A549 (cell line): Measurements from ENCODE around the gene GALNT16. TPM values are rescaled to one million over a fixed set of nuclear protein-coding genes. Genes with fewer than 3 reads are reported as not detected.

Source experiments
- ATAC-seq, 2 experiments: fragments of 200-7000 bp in 1 of 2; fragments of >200 bp in 1 of 2; cut with Nextera tagmentation in 1 of 2; cut with Tn5 transposase in 1 of 2; 3 replicates each; pipeline versions ENCODE4 v1.8.0 to v1.9.1; 2018 to 2020; ENCODE audit warnings: mild to moderate bottlenecking in 1 of 2, moderate library complexity in 1 of 2
- CTCF ChIA-PET: fragments of 300-600 bp; sonication (Branson Sonifier 250); formaldehyde crosslinking; extraction: SDS; loops from one replicate; lab custom pipeline; 2021; ENCODE audit warnings: antibody characterized with exemption, inconsistent platforms; lab: Yijun Ruan, JAX
- POLR2A ChIA-PET: fragments of 350-600 bp; formaldehyde crosslinking; extraction: SDS; loops from one replicate; lab custom pipeline; 2021; ENCODE audit warnings: antibody characterized with exemption, inconsistent platforms; lab: Yijun Ruan, JAX
- DNase-seq, 2 experiments: peaks; one replicate each; pipeline versions ENCODE4 v3.0.0 to v3.0.0-alpha.2; 2011 to 2016; ENCODE audit warnings: low read depth in 1 of 2, low spot score in 1 of 2
- FAIRE-seq: peaks from 2 replicates; lab custom pipeline; 2011; peaks lifted over from hg19 to GRCh38; lab: Jason Lieb, UNC
- H3K27ac ChIP-seq, 2 experiments: fragments of >200 bp; sonication (Bioruptor Twin); formaldehyde crosslinking; 3 replicates each; pipeline ENCODE4 v1.5.1; 2016 to 2017
- H3K4me1 ChIP-seq: fragments of >200 bp; sonication (Bioruptor Twin); formaldehyde crosslinking; 3 replicates; pipeline ENCODE4 v1.6.1; 2016
- H3K4me2 ChIP-seq: fragments of >200 bp; sonication (Bioruptor Twin); formaldehyde crosslinking; 3 replicates; pipeline ENCODE4 v1.6.1; 2016
- H3K4me3 ChIP-seq: fragments of >200 bp; sonication (Bioruptor Twin); formaldehyde crosslinking; 3 replicates; pipeline ENCODE4 v1.5.1; 2016
- H3K9me3 ChIP-seq: fragments of >200 bp; sonication (Bioruptor Twin); formaldehyde crosslinking; 3 replicates; pipeline ENCODE4 v1.6.1; 2016
- CHD2 ChIP-seq: fragments of 150-350 bp; IDR thresholded peaks from 2 replicates; pipeline ENCODE4 v1.6.1; 2014; ENCODE audit warnings: low read length; ENCODE audit not compliant: partially characterized antibody
- EHF ChIP-seq: fragments of 250-450 bp; sonication (Bioruptor Pico); IDR thresholded peaks from 2 replicates; pipeline ENCODE4 v1.5.0; 2020; ENCODE audit warnings: mild to moderate bottlenecking
- EHMT2 ChIP-seq: fragments of 200-600 bp; sonication (generic); IDR thresholded peaks from 2 replicates; pipeline ENCODE4 v1.6.1; 2016; ENCODE audit warnings: antibody characterized with exemption, low read depth, mild to moderate bottlenecking, moderate library complexity
- EP300 ChIP-seq, 2 experiments: fragments of >200 bp; sonication (Bioruptor Twin); formaldehyde crosslinking; IDR thresholded peaks; 2 replicates in 1 of 2; 3 replicates in 1 of 2; pipeline ENCODE4 v1.6.1; 2016 to 2017
- FOSB ChIP-seq: fragments of 250-450 bp; sonication (Bioruptor Pico); IDR thresholded peaks from 2 replicates; pipeline ENCODE4 v1.5.0; 2020; ENCODE audit warnings: mild to moderate bottlenecking, moderate library complexity
- HOXA7 ChIP-seq: fragments of 250-450 bp; sonication (Bioruptor Pico); IDR thresholded peaks from 2 replicates; pipeline ENCODE4 v1.5.0; 2020; ENCODE audit warnings: mild to moderate bottlenecking, moderate library complexity
- HOXB13 ChIP-seq: fragments of 250-450 bp; sonication (Bioruptor Pico); IDR thresholded peaks from 2 replicates; pipeline ENCODE4 v1.5.0; 2020; ENCODE audit warnings: low read depth, mild to moderate bottlenecking, moderate library complexity
- HOXB5 ChIP-seq: fragments of 250-450 bp; sonication (Bioruptor Pico); IDR thresholded peaks from 2 replicates; pipeline ENCODE4 v1.5.0; 2020; ENCODE audit warnings: mild to moderate bottlenecking, moderate library complexity
- NPAS2 ChIP-seq: fragments of 250-450 bp; sonication (Bioruptor Pico); IDR thresholded peaks from 2 replicates; pipeline ENCODE4 v1.8.0; 2022; ENCODE audit warnings: mild to moderate bottlenecking, moderate library complexity, borderline replicate concordance
- POLR2A ChIP-seq: IDR thresholded peaks from 2 replicates; pipeline ENCODE4 v1.6.1; 2012; ENCODE audit warnings: mild to moderate bottlenecking, low read length
- RARB ChIP-seq: fragments of 250-450 bp; sonication (Bioruptor Pico); IDR thresholded peaks from 2 replicates; pipeline ENCODE4 v1.8.0; 2021; ENCODE audit warnings: mild to moderate bottlenecking, moderate library complexity
- RCOR1 ChIP-seq: fragments of 150-350 bp; IDR thresholded peaks from 2 replicates; pipeline ENCODE4 v1.6.1; 2014; ENCODE audit warnings: antibody characterized with exemption, low read length, low read depth
- RNF2 ChIP-seq: fragments of 200-600 bp; sonication (generic); IDR thresholded peaks from 2 replicates; pipeline ENCODE4 v1.6.1; 2016; ENCODE audit warnings: low read depth, mild to moderate bottlenecking, antibody characterized with exemption, moderate library complexity, borderline replicate concordance
- SMC3 ChIP-seq: fragments of >200 bp; sonication (Bioruptor Twin); formaldehyde crosslinking; IDR thresholded peaks from 3 replicates; pipeline ENCODE4 v1.6.1; 2018; ENCODE audit warnings: inconsistent platforms
- ZNF302 ChIP-seq: fragments of 250-450 bp; sonication (Bioruptor Pico); IDR thresholded peaks from 2 replicates; pipeline ENCODE4 v1.9.0; 2021; ENCODE audit warnings: inconsistent platforms, mild to moderate bottlenecking, moderate library complexity
- WGBS: methylation state at CpG from one replicate; pipeline ENCODE4 v1.1.6; 2017; ENCODE audit errors: missing lambda C conversion rate; 5-methylcytosine and 5-hydroxymethylcytosine counted together
- polyA plus RNA-seq, 4 experiments: library from polyadenylated mRNA; depleted of rRNA in 3 of 4; stranded (reverse); fragments of >200 nt; fragmentation: RNase III in 1 of 4; extraction: RNeasy Plus Mini Kit Qiagen cat#74134 plus additional on column Dnase treatment in 1 of 4; gene quantifications; 2 replicates in 3 of 4; 3 replicates in 1 of 4; pipeline ENCODE4 v1.2.3, GENCODE V29; 2011 to 2017
- TF ChIP-seq, protein P1 (sequence below): fragments of 450-650 bp; IDR thresholded peaks from 2 replicates; pipeline ENCODE4 v1.6.1; 2014; ENCODE audit warnings: antibody characterized with exemption
- TF ChIP-seq, protein P2 (sequence below): IDR thresholded peaks from 2 replicates; pipeline ENCODE4 v1.6.1; 2012; ENCODE audit warnings: low read depth, borderline replicate concordance
- TF ChIP-seq, protein P3 (sequence below): fragments of 150-350 bp; IDR thresholded peaks from 2 replicates; pipeline ENCODE4 v1.6.1; 2014; ENCODE audit warnings: low read depth, mild to moderate bottlenecking, low read length
- TF ChIP-seq, protein P4 (sequence below): fragments of 250-450 bp; sonication (Bioruptor Pico); IDR thresholded peaks from 2 replicates; pipeline ENCODE4 v1.5.0; 2021; ENCODE audit warnings: mild to moderate bottlenecking, moderate library complexity, borderline replicate concordance
- TF ChIP-seq, protein P5 (sequence below): IDR thresholded peaks from 2 replicates; pipeline ENCODE4 v1.6.1; 2012
- TF ChIP-seq, protein P6 (sequence below): fragments of 250-450 bp; sonication (Bioruptor Pico); IDR thresholded peaks from 2 replicates; pipeline ENCODE4 v1.5.0; 2020; ENCODE audit warnings: low read depth, mild to moderate bottlenecking, moderate library complexity
- TF ChIP-seq, protein P7 (sequence below): IDR thresholded peaks from 2 replicates; pipeline ENCODE4 v1.6.1; 2012

GALNT16 gene
- polyA plus RNA-seq, 2 of the 4 experiments (the other 2 are of a cell fraction), result 2.8 to 3.4 TPM

DNA sequence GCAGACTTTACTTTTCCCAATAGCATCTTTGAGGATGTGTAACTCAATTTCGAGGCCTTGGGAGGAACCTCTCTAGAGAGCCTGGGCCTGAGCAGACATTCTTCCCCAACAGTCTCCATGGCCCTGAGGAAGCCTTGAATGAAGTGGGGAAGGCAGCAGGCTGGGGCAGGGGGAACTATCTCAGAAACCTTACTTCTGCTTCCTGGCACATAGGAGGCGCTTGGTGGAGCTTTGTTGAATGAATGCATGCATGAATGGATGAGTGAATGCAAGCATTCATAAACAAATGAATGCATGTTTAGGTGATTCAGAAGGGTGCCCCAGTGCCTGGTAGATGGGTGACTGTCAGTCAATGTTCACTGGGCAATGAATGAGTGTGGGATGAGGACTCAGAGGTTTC is 58.3 kb downstream of the GALNT16 start:
- DNase-seq (no peak), ATAC-seq (no peak), FAIRE-seq (no peak)
- Histone ChIP-seq H3K4me1 (peaks cover 40% of the 10 kb centered on the region), H3K9me3 (no peaks in the 10 kb centered on the region), H3K4me3 (no peak overlapping the region), H3K27ac (peak overlapping the region; percentile 67 to 73), H3K4me2 (peak overlapping the region; percentile 70; the same call in 2 of the 3 replicates)
- ChIA-PET CTCF (interaction anchor here (0.5 to 2.4 kb wide), 6 partner anchors 17 to 142 kb away, joined by 3 to 10 read pairs (median 4); no protein-coding TSS in a partner anchor), POLR2A (no interaction called here)
- TF ChIP-seq FOSB (CRISPR knock-in tag), result no peak
- no peak for TF ChIP-seq ZNF302
- 71% methylated on average over 2 of the region's 2 CpGs for WGBS

DNA sequence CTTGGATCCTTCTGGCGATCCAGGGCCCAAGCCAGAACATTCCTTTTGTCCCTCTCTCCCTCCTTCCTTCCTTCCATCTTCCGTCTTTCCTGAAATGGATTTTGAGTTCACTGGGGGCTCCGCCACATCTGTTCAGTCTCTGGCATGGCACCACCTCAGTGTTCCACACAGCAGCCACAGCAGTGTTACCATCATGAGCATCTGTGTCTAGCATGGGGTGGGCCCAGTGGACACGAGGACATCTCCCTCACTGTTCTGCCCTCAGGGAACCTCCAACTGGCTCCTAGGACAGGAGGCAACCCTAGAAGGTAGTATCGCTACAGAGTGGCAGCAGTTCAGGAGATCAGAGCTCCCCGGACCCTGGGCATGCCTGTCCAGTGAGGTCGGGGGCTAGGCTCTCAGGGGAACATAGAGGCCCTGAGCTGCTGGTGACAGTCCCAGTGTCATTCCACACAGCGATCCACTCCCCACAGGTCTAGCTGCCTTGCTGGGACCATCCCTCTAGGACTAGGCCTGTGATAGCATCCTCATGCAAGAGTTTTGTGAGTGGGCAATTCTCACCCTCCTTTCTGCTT is 59.0 kb downstream of the GALNT16 start:
- no peak overlapping the region for H3K4me3 ChIP-seq
- ChIA-PET POLR2A (no interaction called here), CTCF (interaction anchor here (1.3 to 2.4 kb wide), 4 partner anchors 18 to 31 kb away, joined by 3 to 10 read pairs (median 4); no protein-coding TSS in a partner anchor)
- no peak overlapping the region for H3K4me2 ChIP-seq
- FAIRE-seq (no peak), ATAC-seq (no peak), DNase-seq (no peak)
- no peaks in the 10 kb centered on the region for H3K9me3 ChIP-seq
- WGBS, result 92% methylated on average over 7 of the region's 8 CpGs
- no peak for TF ChIP-seq EHMT2
- no peak for TF ChIP-seq RCOR1
- TF ChIP-seq HOXB5 (CRISPR knock-in tag), result no peak
- TF ChIP-seq, protein P1, sequence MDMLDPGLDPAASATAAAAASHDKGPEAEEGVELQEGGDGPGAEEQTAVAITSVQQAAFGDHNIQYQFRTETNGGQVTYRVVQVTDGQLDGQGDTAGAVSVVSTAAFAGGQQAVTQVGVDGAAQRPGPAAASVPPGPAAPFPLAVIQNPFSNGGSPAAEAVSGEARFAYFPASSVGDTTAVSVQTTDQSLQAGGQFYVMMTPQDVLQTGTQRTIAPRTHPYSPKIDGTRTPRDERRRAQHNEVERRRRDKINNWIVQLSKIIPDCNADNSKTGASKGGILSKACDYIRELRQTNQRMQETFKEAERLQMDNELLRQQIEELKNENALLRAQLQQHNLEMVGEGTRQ, result no peak
- TF ChIP-seq SMC3, result no peak
- H3K27ac ChIP-seq, result peak overlapping the region in 1 of 2 experiments; percentile 16; a peak in 1 of 6 replicates
- peaks cover 40% of the 10 kb centered on the region for H3K4me1 ChIP-seq

DNA sequence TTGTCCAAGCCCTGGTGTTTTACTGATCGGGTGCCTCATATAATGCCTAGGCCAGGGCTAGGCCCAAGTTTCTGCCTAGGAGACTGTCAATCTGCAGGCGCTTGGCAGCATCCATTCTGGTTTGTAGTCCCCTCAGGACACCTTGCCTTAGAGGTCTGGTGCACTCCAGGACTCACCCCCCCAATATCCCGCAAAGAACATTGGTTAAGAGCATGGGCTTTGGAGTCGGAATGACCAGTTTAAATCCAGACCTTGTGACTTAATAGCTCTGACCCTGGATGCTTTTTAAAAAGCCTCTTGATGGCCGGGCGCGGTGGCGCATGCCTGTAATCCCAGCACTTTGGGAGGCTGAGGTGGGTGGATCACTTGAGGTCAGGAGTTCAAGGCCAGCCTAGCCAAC is 60.0 kb downstream of the GALNT16 start:
- DNase-seq (no peak), FAIRE-seq (no peak), ATAC-seq (no peak)
- Histone ChIP-seq H3K27ac (no peak overlapping the region), H3K9me3 (no peaks in the 10 kb centered on the region), H3K4me1 (peaks cover 35% of the 10 kb centered on the region), H3K4me2 (no peak overlapping the region), H3K4me3 (no peak overlapping the region)
- no peak for TF ChIP-seq HOXA7 (CRISPR knock-in tag)
- TF ChIP-seq, protein P1, result no peak
- TF ChIP-seq, protein P2, sequence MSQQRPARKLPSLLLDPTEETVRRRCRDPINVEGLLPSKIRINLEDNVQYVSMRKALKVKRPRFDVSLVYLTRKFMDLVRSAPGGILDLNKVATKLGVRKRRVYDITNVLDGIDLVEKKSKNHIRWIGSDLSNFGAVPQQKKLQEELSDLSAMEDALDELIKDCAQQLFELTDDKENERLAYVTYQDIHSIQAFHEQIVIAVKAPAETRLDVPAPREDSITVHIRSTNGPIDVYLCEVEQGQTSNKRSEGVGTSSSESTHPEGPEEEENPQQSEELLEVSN, result no peak
- TF ChIP-seq EP300 (IDR thresholded peaks at IDR 0.05), result no peak
- TF ChIP-seq, protein P3, sequence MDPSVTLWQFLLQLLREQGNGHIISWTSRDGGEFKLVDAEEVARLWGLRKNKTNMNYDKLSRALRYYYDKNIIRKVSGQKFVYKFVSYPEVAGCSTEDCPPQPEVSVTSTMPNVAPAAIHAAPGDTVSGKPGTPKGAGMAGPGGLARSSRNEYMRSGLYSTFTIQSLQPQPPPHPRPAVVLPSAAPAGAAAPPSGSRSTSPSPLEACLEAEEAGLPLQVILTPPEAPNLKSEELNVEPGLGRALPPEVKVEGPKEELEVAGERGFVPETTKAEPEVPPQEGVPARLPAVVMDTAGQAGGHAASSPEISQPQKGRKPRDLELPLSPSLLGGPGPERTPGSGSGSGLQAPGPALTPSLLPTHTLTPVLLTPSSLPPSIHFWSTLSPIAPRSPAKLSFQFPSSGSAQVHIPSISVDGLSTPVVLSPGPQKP, result no peak
- TF ChIP-seq, protein P4, sequence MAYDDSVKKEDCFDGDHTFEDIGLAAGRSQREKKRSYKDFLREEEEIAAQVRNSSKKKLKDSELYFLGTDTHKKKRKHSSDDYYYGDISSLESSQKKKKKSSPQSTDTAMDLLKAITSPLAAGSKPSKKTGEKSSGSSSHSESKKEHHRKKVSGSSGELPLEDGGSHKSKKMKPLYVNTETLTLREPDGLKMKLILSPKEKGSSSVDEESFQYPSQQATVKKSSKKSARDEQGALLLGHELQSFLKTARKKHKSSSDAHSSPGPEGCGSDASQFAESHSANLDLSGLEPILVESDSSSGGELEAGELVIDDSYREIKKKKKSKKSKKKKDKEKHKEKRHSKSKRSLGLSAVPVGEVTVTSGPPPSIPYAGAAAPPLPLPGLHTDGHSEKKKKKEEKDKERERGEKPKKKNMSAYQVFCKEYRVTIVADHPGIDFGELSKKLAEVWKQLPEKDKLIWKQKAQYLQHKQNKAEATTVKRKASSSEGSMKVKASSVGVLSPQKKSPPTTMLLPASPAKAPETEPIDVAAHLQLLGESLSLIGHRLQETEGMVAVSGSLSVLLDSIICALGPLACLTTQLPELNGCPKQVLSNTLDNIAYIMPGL, result no peak
- TF ChIP-seq, protein P5, sequence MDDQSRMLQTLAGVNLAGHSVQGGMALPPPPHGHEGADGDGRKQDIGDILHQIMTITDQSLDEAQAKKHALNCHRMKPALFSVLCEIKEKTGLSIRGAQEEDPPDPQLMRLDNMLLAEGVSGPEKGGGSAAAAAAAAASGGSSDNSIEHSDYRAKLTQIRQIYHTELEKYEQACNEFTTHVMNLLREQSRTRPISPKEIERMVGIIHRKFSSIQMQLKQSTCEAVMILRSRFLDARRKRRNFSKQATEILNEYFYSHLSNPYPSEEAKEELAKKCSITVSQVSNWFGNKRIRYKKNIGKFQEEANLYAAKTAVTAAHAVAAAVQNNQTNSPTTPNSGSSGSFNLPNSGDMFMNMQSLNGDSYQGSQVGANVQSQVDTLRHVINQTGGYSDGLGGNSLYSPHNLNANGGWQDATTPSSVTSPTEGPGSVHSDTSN, result no peak
- TF ChIP-seq, protein P6, sequence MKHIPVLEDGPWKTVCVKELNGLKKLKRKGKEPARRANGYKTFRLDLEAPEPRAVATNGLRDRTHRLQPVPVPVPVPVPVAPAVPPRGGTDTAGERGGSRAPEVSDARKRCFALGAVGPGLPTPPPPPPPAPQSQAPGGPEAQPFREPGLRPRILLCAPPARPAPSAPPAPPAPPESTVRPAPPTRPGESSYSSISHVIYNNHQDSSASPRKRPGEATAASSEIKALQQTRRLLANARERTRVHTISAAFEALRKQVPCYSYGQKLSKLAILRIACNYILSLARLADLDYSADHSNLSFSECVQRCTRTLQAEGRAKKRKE (CRISPR knock-in tag), result no peak
- no peak for TF ChIP-seq HOXB13 (CRISPR knock-in tag)
- TF ChIP-seq POLR2A, result no peak
- no peak for TF ChIP-seq EHF (CRISPR knock-in tag)
- no peak for TF ChIP-seq EHMT2
- no peak for TF ChIP-seq CHD2
- TF ChIP-seq RNF2, result no peak
- TF ChIP-seq NPAS2, result no peak
- no peak for TF ChIP-seq HOXB5 (CRISPR knock-in tag)
- no peak for TF ChIP-seq RARB (CRISPR knock-in tag)
- no peak for TF ChIP-seq SMC3
- TF ChIP-seq, protein P7, sequence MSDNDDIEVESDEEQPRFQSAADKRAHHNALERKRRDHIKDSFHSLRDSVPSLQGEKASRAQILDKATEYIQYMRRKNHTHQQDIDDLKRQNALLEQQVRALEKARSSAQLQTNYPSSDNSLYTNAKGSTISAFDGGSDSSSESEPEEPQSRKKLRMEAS, result no peak
- ChIA-PET POLR2A (no interaction called here), CTCF (interaction anchor here (0.9 to 2.4 kb wide), 3 partner anchors 9 to 32 kb away, joined by 3 to 10 read pairs (median 4); no protein-coding TSS in a partner anchor)
- 91% methylated on average over 7 of the region's 8 CpGs for WGBS
